Right ventricle myocardium inferior (tissue), 1 donor: ENCODE results near the gene SLAMF8. TPM values are rescaled to one million over a fixed set of nuclear protein-coding genes. Genes with fewer than 3 reads are reported as not detected.
A peak's percentile ranks its signal among the peaks of the same experiment; 100 is the strongest.

ENCODE experiments used
- ATAC-seq: fragments of 200-7000 bp; cut with Tn5 transposase; one replicate; pipeline ENCODE4 v1.9.1; 2020; ENCODE audit warnings: mild to moderate bottlenecking, moderate library complexity
- DNase-seq: peaks from one replicate; pipeline ENCODE4 v3.0.0; 2021; ENCODE audit errors: missing footprints
- intact Hi-C: fragments of 100-400 bp; cut with DNase I; formaldehyde crosslinking; loops from one replicate; pipeline ENCODE4 v1.11.0; 2022
- long read RNA-seq: library from polyadenylated mRNA; unstranded; transcript quantifications from one replicate; pipeline ENCODE4 v2.0.0, GENCODE V29; 2021
- total RNA-seq: library from RNA; stranded (reverse); fragmentation: NEBNext Ultra II Directional; extraction: Animal tissue kit (Norgen Biotek cat#: 25700); gene quantifications from one replicate; pipeline ENCODE4 v1.2.1, GENCODE V29; 2021
- donor health status: DM: no; HTN: yes; CAD: no; lungs with severe emphysema.

The SLAMF8 gene
- total RNA-seq: 1.6 TPM
- long read RNA-seq: 0 reads

DNA sequence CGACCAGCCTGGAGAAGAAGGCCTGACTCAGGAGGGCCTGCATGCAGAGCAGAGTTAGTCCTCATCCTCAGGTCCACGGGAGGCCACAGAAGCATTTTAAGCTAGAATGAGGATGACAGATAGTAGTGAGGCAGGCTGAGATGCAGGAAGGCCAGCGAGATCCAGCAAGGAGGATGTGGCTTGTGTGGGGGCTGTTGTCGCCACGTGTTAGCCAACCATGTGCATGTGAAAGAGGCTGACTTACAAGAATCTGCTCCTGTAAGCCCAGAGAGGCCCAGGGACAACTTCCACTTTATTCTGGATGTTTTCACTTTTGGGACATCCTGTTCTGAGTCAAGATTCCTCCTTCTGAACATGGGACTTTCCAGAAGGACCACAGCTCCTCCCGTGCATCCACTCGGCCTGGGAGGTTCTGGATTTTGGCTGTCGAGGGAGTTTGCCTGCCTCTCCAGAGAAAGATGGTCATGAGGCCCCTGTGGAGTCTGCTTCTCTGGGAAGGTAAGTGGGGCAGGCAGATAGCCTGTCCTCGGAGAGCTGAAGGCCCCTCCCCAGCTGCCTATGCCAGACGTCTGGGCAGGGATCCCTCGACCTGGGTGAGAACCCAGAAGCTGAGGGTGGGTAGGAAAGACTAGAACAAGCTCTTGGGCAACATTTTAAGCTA is at the start of gene SLAMF8:
TSS of gene SLAMF8 (plus strand) at position 433 of the 661 bp plus-strand sequence. CDS start at position 459, 26 bp downstream.
- DNase-seq (no peak), ATAC-seq (peak; percentile 29)
- intact Hi-C loops: no loop called here

DNA sequence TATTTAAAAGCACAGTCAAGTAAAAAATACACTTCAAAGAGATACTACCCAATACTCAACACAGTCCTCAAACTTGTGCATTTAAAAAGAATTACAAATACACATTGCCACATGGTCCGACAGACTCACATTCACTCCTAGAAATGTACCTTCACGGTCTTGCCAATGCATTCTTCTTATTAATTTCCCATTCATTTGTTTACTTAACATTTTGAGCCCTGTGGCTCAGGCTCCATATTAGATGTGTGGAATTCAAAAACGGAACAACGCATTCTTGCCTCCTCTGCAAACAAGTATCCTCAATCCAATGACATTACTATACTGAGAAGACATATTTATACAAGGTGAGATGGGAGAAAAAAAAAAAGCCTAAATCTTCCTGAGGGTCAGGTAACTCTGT is 48.4 kb upstream of the SLAMF8 start:
- DNase-seq (no peak), ATAC-seq (no peak)
- intact Hi-C loops: no loop called here

DNA sequence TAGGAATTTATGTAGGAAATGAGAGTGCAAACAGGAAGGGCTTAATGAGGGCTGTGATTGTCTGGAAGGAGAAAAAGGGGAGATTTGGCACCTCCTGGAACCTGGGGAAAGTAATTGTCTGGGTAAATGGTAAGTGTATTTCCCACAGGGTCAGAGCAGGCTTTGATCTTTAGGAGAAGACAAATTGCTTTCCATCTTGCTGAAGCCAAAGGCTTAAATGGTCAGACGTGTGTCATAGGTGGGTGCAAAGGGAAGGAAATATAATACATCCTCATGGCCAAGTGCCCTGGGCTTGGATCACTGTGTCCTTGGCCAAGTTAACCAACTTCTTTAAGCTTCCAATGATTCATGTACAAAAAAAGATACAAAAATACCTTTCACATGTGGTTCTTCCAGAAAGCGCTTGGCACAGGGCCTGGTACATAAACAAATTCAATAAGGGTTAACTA is 47.2 kb upstream of the SLAMF8 start:
- no peak for ATAC-seq
- intact Hi-C loops: no loop called here
- DNase-seq: no peak

DNA sequence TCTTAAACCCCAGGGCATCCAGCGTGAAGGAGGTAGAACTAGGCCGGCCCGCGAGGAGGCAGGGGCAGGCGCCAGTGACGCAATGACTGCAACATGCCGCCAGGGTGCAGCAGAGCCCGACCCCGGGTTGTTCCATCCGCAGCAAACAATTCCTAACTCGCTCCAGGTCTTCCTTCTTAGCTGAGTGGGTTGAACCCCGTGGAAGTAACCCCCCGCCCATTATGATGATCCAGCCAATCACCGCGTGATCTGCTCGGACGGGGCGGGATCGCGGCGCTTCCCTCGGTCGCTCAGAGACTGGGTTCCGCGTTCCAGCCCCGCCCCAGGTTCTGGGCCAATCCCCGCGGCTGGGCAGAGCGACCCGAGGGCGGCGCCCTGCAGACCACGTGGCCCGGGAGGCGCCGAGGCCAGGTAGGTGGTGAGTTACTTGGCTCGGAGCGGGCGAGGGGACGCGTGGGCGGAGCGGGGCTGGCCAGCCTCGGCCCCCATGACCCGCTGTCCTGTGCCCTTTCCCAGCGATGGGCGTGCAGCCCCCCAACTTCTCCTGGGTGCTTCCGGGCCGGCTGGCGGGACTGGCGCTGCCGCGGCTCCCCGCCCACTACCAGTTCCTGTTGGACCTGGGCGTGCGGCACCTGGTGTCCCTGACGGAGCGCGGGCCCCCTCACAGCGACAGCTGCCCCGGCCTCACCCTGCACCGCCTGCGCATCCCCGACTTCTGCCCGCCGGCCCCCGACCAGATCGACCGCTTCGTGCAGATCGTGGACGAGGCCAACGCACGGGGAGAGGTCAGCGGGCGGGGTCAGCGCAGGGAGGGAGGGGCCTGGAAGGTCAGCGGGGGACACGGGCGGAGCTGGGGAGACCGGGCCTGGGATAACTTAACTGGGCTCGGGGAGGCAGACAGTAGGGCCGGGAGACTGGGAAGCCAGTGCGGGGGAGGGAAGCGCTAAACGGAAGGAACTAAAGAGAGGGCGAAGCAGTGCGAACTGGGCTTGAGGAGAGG is 45.8 kb upstream of the SLAMF8 start, which contains the start of gene DUSP23:
TSS of gene DUSP23 (plus strand) at position 380 of the 1,000 bp plus-strand sequence. CDS start at position 519, 139 bp downstream.
- DNase-seq: peak; percentile 99
- peak; percentile 99 for ATAC-seq
- intact Hi-C loops: loop anchor here (1.0 to 5.0 kb wide), 3 partner anchors 74 to 251 kb away; partner anchors contain the start of gene PIGM

DNA sequence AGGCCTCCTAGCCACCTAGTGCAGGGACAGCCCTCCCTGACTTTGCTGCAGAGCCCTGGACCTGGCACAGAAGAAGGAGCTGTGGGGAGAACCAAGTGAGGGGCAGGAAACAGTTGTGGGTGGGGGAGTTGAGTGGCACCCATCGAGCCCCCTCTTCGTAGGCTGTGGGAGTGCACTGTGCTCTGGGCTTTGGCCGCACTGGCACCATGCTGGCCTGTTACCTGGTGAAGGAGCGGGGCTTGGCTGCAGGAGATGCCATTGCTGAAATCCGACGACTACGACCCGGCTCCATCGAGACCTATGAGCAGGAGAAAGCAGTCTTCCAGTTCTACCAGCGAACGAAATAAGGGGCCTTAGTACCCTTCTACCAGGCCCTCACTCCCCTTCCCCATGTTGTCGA is 44.7 kb upstream of the SLAMF8 start:
- ATAC-seq (no peak), DNase-seq (no peak)
- intact Hi-C loops: loop anchor here (2.0 to 5.0 kb wide), 2 partner anchors 73 to 250 kb away; partner anchors contain the start of gene PIGM

DNA sequence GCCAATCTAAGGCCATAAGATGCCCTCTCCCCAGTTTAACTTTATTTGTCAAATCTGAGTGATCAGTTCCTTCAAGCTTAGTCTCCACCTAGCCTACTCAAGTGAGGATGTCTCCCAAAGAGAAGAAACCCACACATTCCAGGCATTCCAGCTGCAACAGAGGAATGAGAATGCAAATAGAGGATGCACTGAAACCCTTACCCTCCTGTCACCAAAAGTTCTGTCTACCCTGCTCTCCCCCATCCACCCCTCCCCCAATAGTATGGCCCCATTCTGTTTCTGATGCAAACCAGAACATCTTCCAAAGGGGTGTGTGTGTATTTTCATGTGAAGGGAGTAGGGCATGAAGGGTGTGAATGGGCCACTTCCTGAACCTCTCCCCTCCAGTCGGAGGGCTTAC is 42.9 kb upstream of the SLAMF8 start:
- DNase-seq (no peak), ATAC-seq (no peak)
- intact Hi-C loops: loop anchor here (5.0 kb wide), 1 partner anchor 249 kb away; the partner anchor contains the start of gene PIGM

DNA sequence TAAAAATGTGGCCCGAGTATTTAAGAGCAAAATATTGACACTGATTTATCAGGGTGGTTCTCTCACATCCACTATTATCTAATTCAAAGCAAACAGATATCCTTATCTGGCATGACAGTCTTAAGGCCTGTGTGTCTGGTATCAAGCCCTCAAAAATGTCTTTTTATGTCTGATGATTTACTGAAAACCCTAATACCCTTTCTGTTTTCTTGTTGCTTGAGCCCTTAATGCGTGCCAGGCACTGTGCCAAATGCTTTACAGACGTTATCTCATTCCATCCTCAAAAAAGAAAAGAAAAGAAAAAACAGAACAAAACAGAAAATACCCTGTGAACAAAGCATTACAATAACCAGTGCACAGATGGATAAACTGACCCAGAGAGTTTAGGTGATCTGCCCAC is 40.2 kb upstream of the SLAMF8 start:
- DNase-seq (no peak), ATAC-seq (no peak)
- intact Hi-C loops: no loop called here

DNA sequence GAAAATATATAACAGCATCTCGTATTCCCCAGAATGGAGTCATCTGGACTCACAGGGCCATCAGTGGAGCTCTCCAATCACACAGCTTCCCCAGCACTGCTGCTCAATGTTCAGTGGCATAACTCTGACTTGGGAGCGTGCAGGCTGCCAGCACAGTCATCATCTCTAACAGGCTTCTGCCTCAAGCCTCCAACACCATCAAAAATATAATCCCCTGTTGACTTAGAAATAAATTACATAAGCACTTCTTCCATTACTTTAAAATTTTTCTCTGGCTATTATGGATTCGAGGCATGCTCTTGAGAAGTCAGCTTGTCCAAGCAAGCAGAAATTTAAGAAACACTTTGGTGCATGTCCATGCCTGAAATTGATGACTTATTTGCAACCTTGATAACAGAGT is 39.7 kb upstream of the SLAMF8 start:
- intact Hi-C loops: no loop called here
- no peak for ATAC-seq
- no peak for DNase-seq

DNA sequence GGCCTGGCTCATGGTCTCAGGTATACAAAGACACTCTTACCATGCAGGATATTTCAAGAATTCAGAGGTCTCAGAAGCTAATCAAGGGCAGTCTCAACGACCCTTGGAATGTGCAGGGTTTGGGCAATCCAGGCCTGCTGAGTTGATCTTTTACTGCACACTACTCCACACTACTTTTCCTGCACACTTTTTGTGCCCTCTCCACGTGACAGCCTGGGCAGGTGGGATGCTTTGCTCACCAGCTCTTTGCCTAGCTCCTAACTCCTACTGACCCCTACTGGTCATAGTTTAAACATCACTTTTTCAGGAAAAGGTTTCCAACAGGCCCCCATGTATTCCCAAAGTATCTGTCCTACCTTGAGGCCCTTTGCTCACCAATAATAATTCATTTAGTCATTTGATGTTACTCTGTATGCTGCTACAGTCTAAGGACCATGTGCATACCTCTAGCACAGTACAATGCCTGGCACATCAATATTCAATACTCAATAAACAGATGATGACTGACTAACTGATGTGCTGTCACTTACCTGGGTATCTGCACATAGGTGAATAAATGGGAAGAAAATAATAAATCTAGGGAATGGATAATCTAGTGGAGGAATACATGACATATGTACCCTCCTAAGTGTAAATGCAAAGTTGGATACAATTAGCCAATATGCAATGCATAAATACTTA is 36.3 kb upstream of the SLAMF8 start:
- intact Hi-C loops: no loop called here
- no peak for ATAC-seq
- no peak for DNase-seq

DNA sequence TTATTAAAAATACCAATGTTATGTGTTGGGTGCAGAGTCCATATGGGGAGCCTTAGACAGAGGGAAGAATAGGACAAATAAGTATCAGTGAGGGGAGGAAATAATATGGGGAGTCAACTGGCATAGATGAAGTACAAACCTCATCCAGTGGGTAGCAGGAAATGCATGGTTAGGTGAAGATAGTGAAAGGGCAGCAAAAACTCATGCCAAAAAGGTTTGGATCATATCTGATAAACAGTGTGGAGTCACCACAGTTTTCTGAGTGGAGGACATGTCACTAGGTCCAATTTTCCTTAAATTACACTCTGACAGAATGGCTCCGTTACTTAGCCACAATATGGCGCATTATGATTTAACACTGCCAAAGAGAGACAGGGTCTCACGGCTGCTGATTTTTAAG is 35.6 kb upstream of the SLAMF8 start:
- ATAC-seq (no peak), DNase-seq (no peak)
- intact Hi-C loops: no loop called here

DNA sequence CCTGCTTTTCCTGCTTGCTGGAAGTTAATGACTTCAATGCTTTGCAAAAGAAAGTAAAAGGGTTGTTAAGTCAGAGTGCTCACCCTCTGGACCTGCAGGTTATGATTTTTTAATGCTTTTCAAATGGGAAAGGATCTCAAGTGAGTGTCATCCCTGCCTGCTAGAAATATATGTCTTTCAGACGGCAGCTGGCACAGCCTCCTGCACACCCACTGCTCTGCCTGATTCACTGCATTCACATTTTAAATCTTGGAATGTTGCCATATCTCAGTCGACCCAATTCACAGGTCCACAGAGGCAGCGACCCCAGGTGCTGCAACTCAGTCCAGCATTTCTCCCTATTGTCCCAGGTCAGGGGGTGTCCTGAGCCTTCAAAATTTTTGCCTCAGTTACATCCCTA is 35.2 kb upstream of the SLAMF8 start:
- no peak for DNase-seq
- ATAC-seq: no peak
- intact Hi-C loops: no loop called here

DNA sequence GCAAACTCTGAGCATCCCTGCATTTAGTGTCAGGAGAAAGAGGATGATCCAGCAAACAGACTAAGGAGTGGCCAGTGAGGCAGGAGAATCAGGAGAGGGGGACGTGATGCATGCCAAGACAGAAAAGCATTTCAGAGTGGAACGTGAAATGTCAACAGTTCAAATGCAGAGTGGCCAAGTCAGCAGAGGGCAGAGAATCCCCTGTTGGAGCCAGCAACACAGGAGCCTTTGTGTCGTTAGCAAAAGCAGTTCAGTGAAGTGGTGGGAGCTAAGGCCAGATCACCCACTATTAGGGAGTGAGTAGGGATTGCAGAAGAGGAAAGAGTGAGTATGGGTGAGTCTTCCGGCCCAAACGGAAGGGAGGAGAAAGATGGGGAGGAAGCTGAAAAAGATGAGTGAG is 31.1 kb upstream of the SLAMF8 start:
- DNase-seq (no peak), ATAC-seq (no peak)
- intact Hi-C loops: no loop called here

DNA sequence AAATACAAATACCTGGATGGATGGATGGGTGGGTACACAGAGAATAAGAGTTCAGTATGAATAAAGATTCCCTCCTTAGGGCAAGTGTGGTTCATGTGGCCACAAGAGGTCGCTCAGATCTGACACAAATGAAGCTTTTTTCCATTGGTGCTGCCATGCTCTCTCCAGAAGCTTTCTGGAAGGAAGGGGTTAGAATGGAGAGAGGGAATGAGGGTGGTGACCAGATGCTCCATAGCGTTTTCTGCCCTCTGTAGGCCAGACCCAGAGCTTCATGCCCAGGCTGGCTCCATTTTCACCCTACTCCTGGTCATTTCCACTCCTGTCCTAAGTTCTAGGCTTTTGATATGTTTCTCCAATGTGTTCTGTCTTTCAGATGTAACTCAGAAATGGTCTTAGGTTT is 27.8 kb upstream of the SLAMF8 start:
- DNase-seq (no peak), ATAC-seq (peak; percentile 83)
- intact Hi-C loops: loop anchor here (1.0 to 2.0 kb wide), 3 partner anchors 92 to 208 kb away; partner anchors contain the start of gene IGSF9

DNA sequence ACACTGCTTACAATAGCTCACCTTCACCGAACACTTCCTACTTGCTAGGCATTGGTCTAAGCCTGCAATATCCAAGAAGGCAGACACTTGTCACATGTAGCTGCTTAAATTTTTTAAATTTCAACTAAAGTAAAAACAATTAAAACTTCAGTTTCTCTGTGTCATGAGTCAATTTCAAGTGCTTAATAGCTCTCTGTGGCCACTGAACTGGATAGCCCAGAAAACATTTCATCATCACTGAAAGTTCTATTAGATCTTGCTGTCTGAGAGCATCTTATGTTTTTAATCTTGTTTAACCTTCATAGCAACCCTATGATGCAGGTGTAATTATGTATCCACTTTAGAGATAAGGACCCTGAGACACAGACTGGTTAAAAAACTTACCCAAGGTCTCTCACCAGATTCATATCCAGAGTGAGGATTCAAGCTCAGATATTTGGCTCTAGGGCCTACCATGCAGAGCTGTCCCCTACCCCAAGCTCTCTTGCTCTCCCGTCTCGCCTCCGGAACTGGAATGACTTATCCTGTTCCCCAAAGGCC is 27.2 kb upstream of the SLAMF8 start:
- no peak for ATAC-seq
- no peak for DNase-seq
- intact Hi-C loops: loop anchor here (2.0 kb wide), 2 partner anchors 145 to 207 kb away; partner anchors contain the start of gene IGSF9

DNA sequence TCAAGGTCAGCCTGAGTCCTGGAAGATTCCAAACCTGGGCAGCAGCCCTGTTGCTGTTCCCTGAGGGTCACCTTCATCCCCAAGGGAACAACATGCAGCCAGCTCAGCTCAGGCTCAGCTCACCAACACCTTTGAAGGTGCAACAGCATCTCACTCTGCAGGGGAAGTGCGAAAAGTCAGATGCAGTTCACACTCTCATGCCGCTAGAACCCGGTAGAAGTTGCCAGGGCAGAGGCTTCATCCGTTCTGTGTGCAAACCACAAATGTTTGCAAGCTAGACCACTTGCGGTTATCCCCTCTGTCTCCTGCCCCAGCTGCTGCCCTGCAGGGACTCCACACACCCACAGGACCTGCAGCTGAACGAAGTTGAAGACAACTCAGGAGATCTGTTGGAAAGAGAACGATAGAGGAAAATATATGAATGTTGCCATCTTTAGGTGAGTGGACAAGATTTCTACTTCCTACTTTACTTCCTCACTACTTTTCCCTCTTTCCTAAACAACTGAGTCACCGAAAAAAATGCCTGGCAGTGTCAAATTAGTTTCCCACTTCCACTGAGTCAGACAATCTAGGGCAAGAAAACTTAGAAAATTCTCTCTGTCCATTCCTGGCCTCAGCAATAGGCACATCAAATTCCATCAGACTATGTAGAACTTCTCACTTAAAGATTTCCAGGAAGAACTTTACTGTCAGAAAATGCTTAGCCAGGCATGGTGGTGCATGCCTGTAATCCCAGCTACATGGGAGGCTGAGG is 26.3 kb upstream of the SLAMF8 start:
- intact Hi-C loops: no loop called here
- no peak for DNase-seq
- no peak for ATAC-seq

DNA sequence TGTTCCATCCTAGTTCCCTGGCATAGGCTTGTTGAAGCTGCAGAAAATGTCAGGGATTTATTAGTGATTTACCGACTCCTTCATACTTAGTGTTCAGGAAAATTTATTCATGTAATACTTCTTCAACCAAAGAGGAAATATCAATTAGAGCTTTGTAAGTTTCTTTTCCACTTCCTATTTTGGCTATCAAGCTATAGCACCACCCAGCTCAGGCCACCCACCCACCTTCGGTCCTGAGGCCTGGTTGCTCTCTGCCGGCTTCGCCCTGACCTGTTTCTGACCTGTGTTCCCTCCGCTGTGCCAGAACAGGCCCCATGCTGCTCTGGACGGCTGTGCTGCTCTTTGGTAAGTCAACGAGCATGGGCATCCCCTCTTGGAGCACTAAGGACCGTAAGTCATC is 24.6 kb upstream of the SLAMF8 start, which contains the start of gene FCRL6:
TSS of gene FCRL6 (plus strand) at position 250 of the 400 bp plus-strand sequence. CDS start at position 315, 65 bp downstream.
- intact Hi-C loops: no loop called here
- ATAC-seq (no peak), DNase-seq (no peak)

DNA sequence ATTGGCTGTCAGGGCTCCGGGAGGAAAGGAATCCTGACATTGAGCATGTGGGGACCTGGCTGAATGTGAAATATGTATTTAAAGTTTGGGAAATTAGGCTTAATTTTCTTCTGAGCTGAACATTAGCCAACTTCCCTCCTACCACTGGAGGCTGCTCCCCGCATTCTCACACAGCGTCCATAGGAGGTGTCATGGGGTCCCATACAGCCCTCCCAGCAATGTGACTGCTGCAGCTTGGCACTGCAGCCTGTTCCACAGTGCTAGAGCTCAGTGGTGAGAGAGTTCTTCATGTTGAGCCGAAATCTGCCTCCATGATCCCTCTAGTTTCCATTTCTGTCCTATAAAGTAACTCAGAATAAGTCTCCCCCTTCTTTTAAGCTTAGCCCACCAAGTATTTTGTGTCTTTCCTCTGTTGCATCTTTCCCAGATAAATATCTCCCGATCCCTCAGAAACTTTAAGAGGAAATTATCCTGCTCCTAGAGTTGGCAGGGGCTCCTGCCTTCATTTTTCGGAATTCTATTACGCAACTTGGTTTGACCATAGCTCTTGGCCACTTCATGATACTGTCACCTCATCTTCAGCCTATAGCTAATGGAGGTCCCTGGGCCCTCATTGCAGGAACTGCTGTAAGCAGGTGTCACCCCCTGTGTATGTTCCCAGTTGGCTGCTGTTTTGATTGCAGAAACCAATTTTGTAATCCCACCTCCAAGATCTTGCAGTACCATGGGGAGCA is 22.6 kb upstream of the SLAMF8 start:
- intact Hi-C loops: no loop called here
- no peak for ATAC-seq
- DNase-seq: no peak
